Measurements from ENCODE around the gene NAV1. TPM values are rescaled to one million over a fixed set of nuclear protein-coding genes. Genes with fewer than 3 reads are reported as not detected.

Gene NAV1, protein sequence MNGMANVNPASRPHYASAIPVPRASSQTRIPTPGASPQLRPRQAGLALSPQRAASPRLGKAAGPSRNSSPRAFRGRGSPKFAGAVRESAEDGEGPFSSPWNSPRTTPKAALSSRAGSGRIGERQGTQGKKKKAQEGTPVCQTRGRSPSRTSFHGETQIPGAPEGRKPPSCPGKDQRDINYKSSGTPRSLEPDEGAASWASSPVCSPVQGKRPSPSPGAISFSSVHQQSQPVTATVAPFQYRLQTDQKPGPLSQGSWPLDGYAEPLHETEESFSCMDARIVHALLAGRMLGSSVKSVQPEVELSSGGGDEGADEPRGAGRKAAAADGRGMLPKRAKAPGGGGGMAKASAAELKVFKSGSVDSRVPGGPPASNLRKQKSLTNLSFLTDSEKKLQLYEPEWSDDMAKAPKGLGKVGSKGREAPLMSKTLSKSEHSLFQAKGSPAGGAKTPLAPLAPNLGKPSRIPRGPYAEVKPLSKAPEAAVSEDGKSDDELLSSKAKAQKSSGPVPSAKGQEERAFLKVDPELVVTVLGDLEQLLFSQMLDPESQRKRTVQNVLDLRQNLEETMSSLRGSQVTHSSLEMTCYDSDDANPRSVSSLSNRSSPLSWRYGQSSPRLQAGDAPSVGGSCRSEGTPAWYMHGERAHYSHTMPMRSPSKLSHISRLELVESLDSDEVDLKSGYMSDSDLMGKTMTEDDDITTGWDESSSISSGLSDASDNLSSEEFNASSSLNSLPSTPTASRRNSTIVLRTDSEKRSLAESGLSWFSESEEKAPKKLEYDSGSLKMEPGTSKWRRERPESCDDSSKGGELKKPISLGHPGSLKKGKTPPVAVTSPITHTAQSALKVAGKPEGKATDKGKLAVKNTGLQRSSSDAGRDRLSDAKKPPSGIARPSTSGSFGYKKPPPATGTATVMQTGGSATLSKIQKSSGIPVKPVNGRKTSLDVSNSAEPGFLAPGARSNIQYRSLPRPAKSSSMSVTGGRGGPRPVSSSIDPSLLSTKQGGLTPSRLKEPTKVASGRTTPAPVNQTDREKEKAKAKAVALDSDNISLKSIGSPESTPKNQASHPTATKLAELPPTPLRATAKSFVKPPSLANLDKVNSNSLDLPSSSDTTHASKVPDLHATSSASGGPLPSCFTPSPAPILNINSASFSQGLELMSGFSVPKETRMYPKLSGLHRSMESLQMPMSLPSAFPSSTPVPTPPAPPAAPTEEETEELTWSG (N-terminal part only)
- total RNA-seq (10 to 100 TPM in 3 of 4 donors, 1 to 10 TPM in 1; 8.4 to 13.3 (median 11.3) TPM), polyA plus RNA-seq (1 to 10 TPM; 1.8 to 3.1 (median 1.8) TPM)
- long read RNA-seq, donor 1, partial matches to known transcripts, result 1 of 4 reads
- long read RNA-seq, donor 1, other reads (novel, unspliced or antisense), result 3 of 4 reads
- long read RNA-seq, donor 2, partial matches to known transcripts, result 3 of 6 reads
- long read RNA-seq, donor 2, other reads (novel, unspliced or antisense), result 3 of 6 reads

DNA sequence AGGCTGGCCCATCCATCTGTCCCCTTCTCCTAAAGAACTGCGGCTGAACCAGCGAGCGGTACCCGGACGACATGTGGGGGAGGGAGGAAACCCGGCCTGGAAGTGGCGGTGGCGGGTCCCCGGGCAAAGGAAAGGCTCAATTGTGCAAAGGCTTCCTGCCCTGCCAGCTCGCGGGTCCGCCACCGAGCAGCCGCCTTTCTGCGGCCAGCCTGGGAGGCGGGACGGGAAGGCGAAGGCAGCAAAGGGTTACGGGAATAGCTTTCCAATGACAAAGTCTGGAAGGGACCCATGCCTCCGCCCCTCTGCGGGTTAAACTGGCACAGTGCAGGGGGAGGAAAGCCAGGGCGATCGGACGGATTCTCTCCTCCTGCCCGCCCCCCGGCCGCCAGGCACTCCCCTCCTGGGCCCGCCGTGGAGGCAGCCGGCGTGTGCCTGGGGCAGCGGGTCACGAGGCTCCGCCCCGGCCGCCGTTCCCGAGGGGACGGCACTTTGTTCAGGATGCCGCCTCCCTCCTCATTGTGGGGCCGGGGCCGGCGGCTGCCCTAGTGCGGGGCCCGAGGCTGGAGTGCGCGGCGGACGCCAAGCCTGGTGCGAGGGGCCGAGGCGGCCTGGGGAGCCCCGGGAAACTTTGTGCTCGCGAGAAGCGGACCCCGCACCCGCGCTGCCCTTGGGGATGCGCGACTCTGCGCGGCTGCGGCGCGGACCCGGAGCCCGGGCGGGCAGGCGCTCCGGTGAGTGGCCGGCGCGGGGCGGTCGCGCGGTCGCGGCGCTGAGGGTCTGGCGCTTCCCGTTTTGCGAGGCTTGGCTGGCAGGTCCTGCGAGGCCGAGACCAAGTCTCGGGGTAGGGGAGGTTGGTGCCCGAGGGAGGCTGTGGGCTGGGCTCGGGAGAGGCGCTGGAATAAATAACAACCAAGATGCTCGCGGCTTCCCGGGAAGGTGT is at the start of gene NAV1:
TSS of gene NAV1 (plus strand) at position 516 of the 940 bp plus-strand sequence. CDS start 83,758 bp downstream, outside the sequence.
- H3K27me3 ChIP-seq (ENCODE audit: insufficient read depth in 3 of 3, low read length in 2 of 3), result peaks cover 0 to 63% (median 17%) of the 10 kb centered on the region in 3 donors
- H3K9me3 ChIP-seq, result no peaks in the 10 kb centered on the region
- peak within 1 kb of the TSS; percentile 74 for H3K27ac ChIP-seq
- peaks cover 27% of the 10 kb centered on the region for H3K4me1 ChIP-seq
- TF ChIP-seq, protein P1, sequence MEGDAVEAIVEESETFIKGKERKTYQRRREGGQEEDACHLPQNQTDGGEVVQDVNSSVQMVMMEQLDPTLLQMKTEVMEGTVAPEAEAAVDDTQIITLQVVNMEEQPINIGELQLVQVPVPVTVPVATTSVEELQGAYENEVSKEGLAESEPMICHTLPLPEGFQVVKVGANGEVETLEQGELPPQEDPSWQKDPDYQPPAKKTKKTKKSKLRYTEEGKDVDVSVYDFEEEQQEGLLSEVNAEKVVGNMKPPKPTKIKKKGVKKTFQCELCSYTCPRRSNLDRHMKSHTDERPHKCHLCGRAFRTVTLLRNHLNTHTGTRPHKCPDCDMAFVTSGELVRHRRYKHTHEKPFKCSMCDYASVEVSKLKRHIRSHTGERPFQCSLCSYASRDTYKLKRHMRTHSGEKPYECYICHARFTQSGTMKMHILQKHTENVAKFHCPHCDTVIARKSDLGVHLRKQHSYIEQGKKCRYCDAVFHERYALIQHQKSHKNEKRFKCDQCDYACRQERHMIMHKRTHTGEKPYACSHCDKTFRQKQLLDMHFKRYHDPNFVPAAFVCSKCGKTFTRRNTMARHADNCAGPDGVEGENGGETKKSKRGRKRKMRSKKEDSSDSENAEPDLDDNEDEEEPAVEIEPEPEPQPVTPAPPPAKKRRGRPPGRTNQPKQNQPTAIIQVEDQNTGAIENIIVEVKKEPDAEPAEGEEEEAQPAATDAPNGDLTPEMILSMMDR (IDR thresholded peaks at IDR 0.05), result no peak
- peak; percentile 82 to 83 for DNase-seq
- intact Hi-C loops (cut with DNase I), result no loop called here
- WGBS, 3 donors, result 1% methylated on average over 76 to 93 of the region's 93 CpGs
- H3K36me3 ChIP-seq (ENCODE audit: insufficient read depth in 1 of 2, low read depth in 1 of 2), result no peaks in the 10 kb centered on the region
- peak; percentile 54 to 72 (median 68) for ATAC-seq
- H3K4me3 ChIP-seq, result peak within 1 kb of the TSS; percentile 73

DNA sequence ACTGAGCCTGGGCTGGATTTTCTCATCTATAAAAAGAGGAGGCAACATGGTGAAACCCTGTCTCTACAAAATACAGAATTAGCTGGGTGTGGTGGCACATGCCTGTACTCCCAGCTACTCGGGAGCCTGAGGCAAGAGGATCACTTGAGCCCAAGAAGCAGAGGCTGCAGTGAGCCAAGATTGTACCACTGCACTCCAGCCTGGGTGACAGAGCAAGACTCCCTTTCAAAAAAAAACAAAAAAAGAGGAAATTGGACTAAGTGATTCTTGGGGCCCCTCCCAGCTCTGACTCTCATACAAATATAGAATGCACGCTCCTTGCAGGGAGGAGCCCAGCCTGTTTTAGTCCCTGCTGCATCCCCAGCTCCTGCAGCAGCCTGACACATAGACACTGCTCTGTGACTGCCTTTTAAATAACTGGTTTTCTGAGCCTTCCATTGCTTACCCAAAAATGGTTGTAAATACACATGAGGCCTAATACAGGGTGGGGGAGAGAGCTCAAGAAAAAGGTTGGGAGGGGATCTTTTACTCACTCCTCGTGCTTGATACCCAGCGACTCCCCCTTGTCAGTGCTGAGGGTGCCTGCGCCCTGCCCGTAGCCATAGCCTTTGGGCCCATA is 49.2 kb upstream of the NAV1 start:
- Histone ChIP-seq H3K36me3 (ENCODE audit: insufficient read depth in 1 of 2, low read depth in 1 of 2) (peaks cover 0 to 27% of the 10 kb centered on the region in 2 donors), H3K27me3 (ENCODE audit: insufficient read depth in 3 of 3, low read length in 2 of 3) (no peaks in the 10 kb centered on the region), H3K4me3 (no peak overlapping the region), H3K4me1 (peaks cover 32% of the 10 kb centered on the region), H3K27ac (no peak overlapping the region), H3K9me3 (no peaks in the 10 kb centered on the region)
- WGBS, 3 donors, result 90 to 94% (median 92%) methylated on average over 6 of the region's 6 CpGs
- TF ChIP-seq, protein P1 (IDR thresholded peaks at IDR 0.05), result no peak
- DNase-seq (no peak), ATAC-seq (no peak)
- intact Hi-C loops (cut with DNase I), result no loop called here

DNA sequence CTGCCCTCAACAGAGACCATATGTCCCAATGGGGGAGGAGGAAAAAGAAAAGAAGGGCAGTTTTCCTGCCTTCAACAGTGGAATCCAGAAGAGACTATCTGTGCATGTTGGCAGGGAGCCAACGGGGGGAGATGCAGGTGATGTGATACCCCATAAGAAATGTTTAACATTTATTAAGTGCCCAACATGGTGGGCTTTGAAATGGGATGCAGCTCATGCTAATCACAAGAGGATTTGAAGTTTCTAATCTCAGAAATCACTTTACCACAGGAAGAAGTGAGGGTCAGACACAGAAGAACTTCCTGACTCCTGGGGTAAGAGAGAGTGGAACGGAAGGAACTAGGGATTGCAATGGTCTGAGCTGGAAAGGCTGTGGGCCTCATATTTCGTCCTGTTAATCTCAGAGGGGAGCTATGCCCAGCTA is 48.2 kb upstream of the NAV1 start:
- intact Hi-C loops (cut with DNase I), result no loop called here
- peaks cover 39% of the 10 kb centered on the region for H3K4me1 ChIP-seq
- WGBS, 3 donors, result 34 to 51% (median 40%) methylated on average over 3 of the region's 3 CpGs

More for the DNA sequence above, 48.2 kb upstream of the NAV1 start:
- ATAC-seq (no peak), DNase-seq (no peak)
- H3K27me3 ChIP-seq (ENCODE audit: insufficient read depth in 3 of 3, low read length in 2 of 3), result no peaks in the 10 kb centered on the region
- TF ChIP-seq, protein P1 (IDR thresholded peaks at IDR 0.05), result no peak
- no peaks in the 10 kb centered on the region for H3K9me3 ChIP-seq
- no peak overlapping the region for H3K27ac ChIP-seq
- H3K4me3 ChIP-seq, result no peak overlapping the region
- peaks cover 0 to 33% of the 10 kb centered on the region in 2 donors for H3K36me3 ChIP-seq (ENCODE audit: insufficient read depth in 1 of 2, low read depth in 1 of 2)
